HepG2 (cell line): ENCODE data around the gene DCAF16. TPM values are rescaled to one million over a fixed set of nuclear protein-coding genes. Genes with fewer than 3 reads are reported as not detected.
A peak's percentile ranks its signal among the peaks of the same experiment; 100 is the strongest.

Experiments
- ATAD3A ChIP-seq: sonication (generic); formaldehyde crosslinking; IDR thresholded peaks from 2 replicates; pipeline ENCODE4 v1.4.0; 2020; ENCODE audit warnings: missing genetic modification reagents
- CAMTA2 ChIP-seq: sonication (generic); formaldehyde crosslinking; IDR thresholded peaks from 2 replicates; pipeline ENCODE4 v1.4.0; 2020; ENCODE audit warnings: mild to moderate bottlenecking, missing genetic modification reagents, borderline replicate concordance
- CCAR2 ChIP-seq: fragments of 200-400 bp; formaldehyde crosslinking; optimal IDR thresholded peaks from 2 replicates; pipeline ENCODE3; 2018; ENCODE audit warnings: low read depth, mild to moderate bottlenecking, low read length, moderate library complexity
- KLF15 ChIP-seq: sonication (generic); formaldehyde crosslinking; IDR thresholded peaks from 2 replicates; pipeline ENCODE4 v1.8.1; 2023; ENCODE audit warnings: borderline replicate concordance, mild to moderate bottlenecking, inconsistent platforms, missing genetic modification reagents, mixed read lengths
- MAFG ChIP-seq: sonication (generic); formaldehyde crosslinking; IDR thresholded peaks from 2 replicates; pipeline ENCODE4 v1.5.1; 2020; ENCODE audit warnings: mild to moderate bottlenecking, missing genetic modification reagents
- SRSF1 ChIP-seq: fragments of 200-400 bp; formaldehyde crosslinking; optimal IDR thresholded peaks from 2 replicates; pipeline ENCODE3; 2017; ENCODE audit warnings: mild to moderate bottlenecking, low read depth, low read length, moderate library complexity
- TAF15 ChIP-seq: fragments of 200-400 bp; formaldehyde crosslinking; IDR thresholded peaks from one replicate; pipeline ENCODE4 v1.6.1; 2018; ENCODE audit warnings: mild to moderate bottlenecking, low read depth, low read length; ENCODE audit not compliant: poor library complexity, severe bottlenecking
- U2AF2 ChIP-seq: fragments of 200-400 bp; formaldehyde crosslinking; IDR thresholded peaks from 2 replicates; pipeline ENCODE4 v1.6.1; 2017; ENCODE audit warnings: low read depth, mild to moderate bottlenecking, low read length
- ZFP36 ChIP-seq: fragments of 150-350 bp; IDR thresholded peaks from 2 replicates; pipeline ENCODE4 v1.6.1; 2018; ENCODE audit warnings: borderline replicate concordance, low read length, low read depth; ENCODE audit not compliant: partially characterized antibody
- ZFP41 ChIP-seq: sonication (generic); formaldehyde crosslinking; IDR thresholded peaks from 2 replicates; pipeline ENCODE4 v1.4.0; 2020; ENCODE audit warnings: mild to moderate bottlenecking, missing genetic modification reagents, borderline replicate concordance
- ZNF207 ChIP-seq: fragments of 450-650 bp; IDR thresholded peaks from 2 replicates; pipeline ENCODE4 v1.6.1; 2016; ENCODE audit warnings: antibody characterized with exemption, borderline replicate concordance
- ZNF251 ChIP-seq: sonication (generic); formaldehyde crosslinking; IDR thresholded peaks from 2 replicates; pipeline ENCODE4 v1.9.0; 2021; ENCODE audit warnings: mild to moderate bottlenecking, missing genetic modification reagents
- ZNF256 ChIP-seq: sonication (generic); formaldehyde crosslinking; conservative IDR thresholded peaks from 2 replicates; pipeline ENCODE4 v1.4.0; 2020; ENCODE audit warnings: missing genetic modification reagents
- ZNF326 ChIP-seq: sonication (generic); formaldehyde crosslinking; IDR thresholded peaks from 2 replicates; pipeline ENCODE4 v1.4.0; 2020; ENCODE audit warnings: missing genetic modification reagents, borderline replicate concordance
- ZNF674 ChIP-seq: sonication (generic); formaldehyde crosslinking; IDR thresholded peaks from 2 replicates; pipeline ENCODE4 v1.5.0; 2020; ENCODE audit warnings: low read depth, mild to moderate bottlenecking, missing genetic modification reagents
- polyA plus RNA-seq, 8 experiments: library from polyadenylated mRNA; depleted of rRNA in 3 of 8; stranded (reverse) in 7 of 8; unstranded in 1 of 8; fragments of >200 nt; fragmentation: Illumina TruSeq in 4 of 8; extraction: Trizol in 4 of 8; gene quantifications; 2 replicates each; pipeline versions ENCODE4 v1.2.1 to v1.2.3, GENCODE V29; 2011 to 2016; ENCODE audit warnings: low read depth in 4 of 8, missing spikeins in 1 of 8, mixed read lengths in 1 of 8; ENCODE audit not compliant: insufficient read depth in 1 of 8
- total RNA-seq, 5 experiments: library from RNA; depleted of rRNA; stranded (reverse); fragments of >200 nt; fragmentation: Illumina TruSeq; extraction: Trizol; gene quantifications; 2 replicates each; pipeline ENCODE4 v1.2.3, GENCODE V29; 2016; ENCODE audit warnings: low read depth in 1 of 5
- TF ChIP-seq, protein P1 (sequence below): sonication (generic); formaldehyde crosslinking; IDR thresholded peaks from 2 replicates; pipeline ENCODE4 v1.4.0; 2020; ENCODE audit warnings: mild to moderate bottlenecking, missing genetic modification reagents
- TF ChIP-seq, protein P2 (sequence below): sonication (generic); formaldehyde crosslinking; IDR thresholded peaks from 2 replicates; pipeline ENCODE4 v1.5.1; 2020; ENCODE audit warnings: mild to moderate bottlenecking, missing genetic modification reagents, borderline replicate concordance
- TF ChIP-seq, protein P3 (sequence below): sonication (generic); IDR thresholded peaks from 2 replicates; pipeline ENCODE4 v1.6.1; 2016; ENCODE audit warnings: low read depth, borderline replicate concordance

The DCAF16 gene
- total and polyA plus RNA-seq, 2 of the 13 experiments (the other 11 are each of a cell fraction or from before 2014, with no cell fraction given), result 37.5 to 41.9 TPM

DNA sequence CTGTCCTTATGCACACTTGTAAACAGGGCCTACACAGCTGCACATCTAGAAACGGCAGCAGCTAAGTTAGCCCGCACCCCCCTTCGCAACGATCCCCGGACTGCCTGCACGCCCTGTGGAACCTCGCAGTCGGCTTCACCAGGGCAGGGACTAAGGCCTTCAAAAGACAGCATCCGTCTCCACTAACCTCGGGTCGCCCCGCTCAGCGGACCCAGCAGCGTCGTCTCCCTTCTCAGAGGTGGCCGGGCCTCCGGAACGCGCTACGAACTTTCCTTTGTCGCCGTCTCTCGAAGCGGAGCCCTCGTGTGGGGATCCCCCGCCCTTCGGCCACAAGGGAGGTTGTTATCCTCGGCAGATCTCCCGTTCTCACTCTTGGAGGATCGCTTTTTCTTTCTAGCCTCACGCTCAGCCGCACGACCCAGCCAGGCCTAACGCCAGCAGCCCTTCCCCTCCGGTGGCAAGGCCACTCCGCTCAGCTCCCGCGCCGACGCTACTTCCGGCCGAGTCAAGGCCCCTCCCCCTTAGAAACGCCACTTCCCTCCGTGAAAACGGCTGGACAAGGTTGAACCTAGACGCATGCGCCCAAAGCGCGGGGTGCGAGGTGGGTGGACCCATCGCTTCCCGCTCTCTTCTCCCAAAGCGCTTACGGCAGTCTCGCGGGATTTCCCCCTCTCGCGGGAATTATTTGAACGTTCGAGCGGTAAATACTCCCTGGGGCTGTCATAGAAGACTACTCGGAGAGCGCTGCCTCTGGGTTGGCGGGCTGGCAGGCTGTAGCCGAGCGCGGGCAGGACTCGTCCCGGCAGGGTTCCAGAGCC lies at the start of gene DCAF16, which contains the start of gene NCAPG (continued):
- TF ChIP-seq, protein P1, sequence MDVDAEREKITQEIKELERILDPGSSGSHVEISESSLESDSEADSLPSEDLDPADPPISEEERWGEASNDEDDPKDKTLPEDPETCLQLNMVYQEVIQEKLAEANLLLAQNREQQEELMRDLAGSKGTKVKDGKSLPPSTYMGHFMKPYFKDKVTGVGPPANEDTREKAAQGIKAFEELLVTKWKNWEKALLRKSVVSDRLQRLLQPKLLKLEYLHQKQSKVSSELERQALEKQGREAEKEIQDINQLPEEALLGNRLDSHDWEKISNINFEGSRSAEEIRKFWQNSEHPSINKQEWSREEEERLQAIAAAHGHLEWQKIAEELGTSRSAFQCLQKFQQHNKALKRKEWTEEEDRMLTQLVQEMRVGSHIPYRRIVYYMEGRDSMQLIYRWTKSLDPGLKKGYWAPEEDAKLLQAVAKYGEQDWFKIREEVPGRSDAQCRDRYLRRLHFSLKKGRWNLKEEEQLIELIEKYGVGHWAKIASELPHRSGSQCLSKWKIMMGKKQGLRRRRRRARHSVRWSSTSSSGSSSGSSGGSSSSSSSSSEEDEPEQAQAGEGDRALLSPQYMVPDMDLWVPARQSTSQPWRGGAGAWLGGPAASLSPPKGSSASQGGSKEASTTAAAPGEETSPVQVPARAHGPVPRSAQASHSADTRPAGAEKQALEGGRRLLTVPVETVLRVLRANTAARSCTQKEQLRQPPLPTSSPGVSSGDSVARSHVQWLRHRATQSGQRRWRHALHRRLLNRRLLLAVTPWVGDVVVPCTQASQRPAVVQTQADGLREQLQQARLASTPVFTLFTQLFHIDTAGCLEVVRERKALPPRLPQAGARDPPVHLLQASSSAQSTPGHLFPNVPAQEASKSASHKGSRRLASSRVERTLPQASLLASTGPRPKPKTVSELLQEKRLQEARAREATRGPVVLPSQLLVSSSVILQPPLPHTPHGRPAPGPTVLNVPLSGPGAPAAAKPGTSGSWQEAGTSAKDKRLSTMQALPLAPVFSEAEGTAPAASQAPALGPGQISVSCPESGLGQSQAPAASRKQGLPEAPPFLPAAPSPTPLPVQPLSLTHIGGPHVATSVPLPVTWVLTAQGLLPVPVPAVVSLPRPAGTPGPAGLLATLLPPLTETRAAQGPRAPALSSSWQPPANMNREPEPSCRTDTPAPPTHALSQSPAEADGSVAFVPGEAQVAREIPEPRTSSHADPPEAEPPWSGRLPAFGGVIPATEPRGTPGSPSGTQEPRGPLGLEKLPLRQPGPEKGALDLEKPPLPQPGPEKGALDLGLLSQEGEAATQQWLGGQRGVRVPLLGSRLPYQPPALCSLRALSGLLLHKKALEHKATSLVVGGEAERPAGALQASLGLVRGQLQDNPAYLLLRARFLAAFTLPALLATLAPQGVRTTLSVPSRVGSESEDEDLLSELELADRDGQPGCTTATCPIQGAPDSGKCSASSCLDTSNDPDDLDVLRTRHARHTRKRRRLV (CRISPR knock-in tag), result no peak
- TF ChIP-seq CAMTA2 (CRISPR knock-in tag) (peak; percentile 72; the same call in 1 of the 2 replicates), ZNF207 (no peak), TAF15 (peak; percentile 21), ZFP41 (CRISPR knock-in tag) (no peak), MAFG (CRISPR knock-in tag) (no peak), ZNF326 (no peak), ATAD3A (CRISPR knock-in tag) (no peak), ZNF674 (CRISPR knock-in tag) (peak; percentile 96; the same call in 1 of the 2 replicates), ZNF256 (no peak), ZNF251 (CRISPR knock-in tag) (no peak), SRSF1 (peak; percentile 20), U2AF2 (no peak), CCAR2 (no peak), ZFP36 (no peak), KLF15 (CRISPR knock-in tag) (peak; percentile 83; the same call in 1 of the 2 replicates)
- TF ChIP-seq, protein P2, sequence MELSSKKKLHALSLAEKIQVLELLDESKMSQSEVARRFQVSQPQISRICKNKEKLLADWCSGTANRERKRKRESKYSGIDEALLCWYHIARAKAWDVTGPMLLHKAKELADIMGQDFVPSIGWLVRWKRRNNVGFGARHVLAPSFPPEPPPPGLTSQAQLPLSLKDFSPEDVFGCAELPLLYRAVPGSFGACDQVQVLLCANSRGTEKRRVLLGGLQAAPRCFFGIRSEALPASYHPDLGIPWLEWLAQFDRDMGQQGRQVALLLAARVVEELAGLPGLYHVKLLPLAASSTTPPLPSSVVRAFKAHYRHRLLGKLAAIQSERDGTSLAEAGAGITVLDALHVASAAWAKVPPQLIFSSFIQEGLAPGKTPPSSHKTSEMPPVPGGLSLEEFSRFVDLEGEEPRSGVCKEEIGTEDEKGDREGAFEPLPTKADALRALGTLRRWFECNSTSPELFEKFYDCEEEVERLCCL (CRISPR knock-in tag), result no peak; the same call in 1 of the 2 replicates
- TF ChIP-seq, protein P3, sequence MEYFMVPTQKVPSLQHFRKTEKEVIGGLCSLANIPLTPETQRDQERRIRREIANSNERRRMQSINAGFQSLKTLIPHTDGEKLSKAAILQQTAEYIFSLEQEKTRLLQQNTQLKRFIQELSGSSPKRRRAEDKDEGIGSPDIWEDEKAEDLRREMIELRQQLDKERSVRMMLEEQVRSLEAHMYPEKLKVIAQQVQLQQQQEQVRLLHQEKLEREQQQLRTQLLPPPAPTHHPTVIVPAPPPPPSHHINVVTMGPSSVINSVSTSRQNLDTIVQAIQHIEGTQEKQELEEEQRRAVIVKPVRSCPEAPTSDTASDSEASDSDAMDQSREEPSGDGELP, result no peak; the same call in 1 of the 2 replicates
